Heart left ventricle (tissue), 13 donors: ENCODE measurements around the gene WIPF1.

Experiments
- CTCF ChIP-seq, 12 donors: fragments of 200-600 bp; sonication (generic) in 4 of 12; IDR thresholded peaks; one replicate each; pipeline versions ENCODE4 v1.5.0 to v1.8.0; 2018 to 2022; ENCODE audit warnings: antibody characterized with exemption in 12 of 12, mild to moderate bottlenecking in 5 of 12
- POLR2A ChIP-seq, 2 donors: fragments of 450-650 bp; IDR thresholded peaks; one replicate each; pipeline ENCODE4 v1.6.1; 2017; ENCODE audit warnings: antibody characterized with exemption in 2 of 2, mild to moderate bottlenecking in 2 of 2, moderate library complexity in 2 of 2
- donor health status: ischemic (EF 13 %, LVEDD 7.1; RV severe dilation, severe dysfunction).
- donor health status: DM: no; HTN: yes; CAD: no.
- donor health status: DM: no; HTN: no; CAD: no.
- donor health status: ischemic (EF 25% LVEDD 6.9; RV normal size, moderate dysfunction).
- donor health status: ischemic (EF 25% LVEDD 5.7; RV mildly dilated, moderate dysfunction).
- donor health status: ischemic (EF 35%, LVEDD 5.7; RV mildly dilated, moderate dysfunction).
- donor health status: nonischemic (EF 11% LVEDD 7.7; RV severe dilation, severe dysfunction).
- donor health status: DM: yes; HTN: yes; CAD: no.
- donor health status: PGD.
- donor health status: ischemic (EF 29% LVEDD 5.4; RV normal size, mild dysfunction).
- donor health status: nonischemic (EF 23%, LVEDD 6.1; RV moderate dilation, normal function).

DNA sequence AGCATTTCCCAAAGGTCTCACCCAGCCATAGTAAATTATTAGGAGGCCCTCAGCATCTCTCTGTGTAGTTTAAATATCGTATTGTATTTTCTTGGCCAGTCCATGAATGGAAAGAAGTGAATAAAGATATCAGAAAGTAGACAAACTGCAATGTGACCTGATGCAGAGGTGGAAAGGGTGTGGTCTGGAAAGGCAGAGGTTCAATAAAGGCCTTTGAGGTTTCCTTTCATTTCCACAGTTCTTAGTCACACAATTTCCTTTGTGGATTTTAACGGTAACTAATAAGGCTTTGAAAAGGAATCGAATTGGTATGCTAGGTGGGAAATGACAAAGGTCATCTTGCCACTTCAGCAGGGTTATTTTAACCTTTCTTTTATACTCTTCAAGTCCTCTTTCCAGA, 20.1 kb upstream of the WIPF1 start:
- no peak for TF ChIP-seq POLR2A (IDR thresholded peaks at IDR 0.05)
- no peak for TF ChIP-seq CTCF (IDR thresholded peaks at IDR 0.05)
